HG03457 (cell line): ENCODE measurements around the gene CYRIA.

Source experiments
- ATAC-seq: cut with Tn5 transposase; IDR thresholded peaks from one replicate; pipeline ENCODE4 v1.9.1; 2021; ENCODE audit warnings: moderate number of reproducible peaks; ENCODE audit not compliant: unreplicated experiment

CYRIA gene

GRCh38 chr2:16671760-16672159 lies 6.1 kb upstream of the CYRIA start:
- no peak for ATAC-seq

GRCh38 chr2:16669388-16669787 lies 3.8 kb upstream of the CYRIA start:
- ATAC-seq, result no peak

DNA sequence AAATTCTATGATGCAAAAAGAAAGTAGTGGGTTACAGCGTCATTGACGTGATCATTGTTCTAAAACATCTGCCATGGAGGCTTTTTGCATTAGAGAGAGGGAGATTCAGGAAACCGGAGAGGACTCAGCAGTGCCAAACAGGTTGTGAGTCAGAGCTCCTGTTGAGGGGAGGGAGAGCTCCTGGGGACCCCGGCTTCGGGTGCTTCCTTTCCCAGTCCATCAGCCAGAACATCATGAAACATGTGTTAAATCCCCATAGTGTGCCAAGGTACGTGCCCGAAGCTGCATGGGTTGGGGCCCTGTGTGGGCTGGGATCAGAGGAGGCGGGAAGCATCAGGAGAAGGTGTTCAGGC lies 791 bp upstream of the CYRIA start:
- no peak for ATAC-seq

DNA sequence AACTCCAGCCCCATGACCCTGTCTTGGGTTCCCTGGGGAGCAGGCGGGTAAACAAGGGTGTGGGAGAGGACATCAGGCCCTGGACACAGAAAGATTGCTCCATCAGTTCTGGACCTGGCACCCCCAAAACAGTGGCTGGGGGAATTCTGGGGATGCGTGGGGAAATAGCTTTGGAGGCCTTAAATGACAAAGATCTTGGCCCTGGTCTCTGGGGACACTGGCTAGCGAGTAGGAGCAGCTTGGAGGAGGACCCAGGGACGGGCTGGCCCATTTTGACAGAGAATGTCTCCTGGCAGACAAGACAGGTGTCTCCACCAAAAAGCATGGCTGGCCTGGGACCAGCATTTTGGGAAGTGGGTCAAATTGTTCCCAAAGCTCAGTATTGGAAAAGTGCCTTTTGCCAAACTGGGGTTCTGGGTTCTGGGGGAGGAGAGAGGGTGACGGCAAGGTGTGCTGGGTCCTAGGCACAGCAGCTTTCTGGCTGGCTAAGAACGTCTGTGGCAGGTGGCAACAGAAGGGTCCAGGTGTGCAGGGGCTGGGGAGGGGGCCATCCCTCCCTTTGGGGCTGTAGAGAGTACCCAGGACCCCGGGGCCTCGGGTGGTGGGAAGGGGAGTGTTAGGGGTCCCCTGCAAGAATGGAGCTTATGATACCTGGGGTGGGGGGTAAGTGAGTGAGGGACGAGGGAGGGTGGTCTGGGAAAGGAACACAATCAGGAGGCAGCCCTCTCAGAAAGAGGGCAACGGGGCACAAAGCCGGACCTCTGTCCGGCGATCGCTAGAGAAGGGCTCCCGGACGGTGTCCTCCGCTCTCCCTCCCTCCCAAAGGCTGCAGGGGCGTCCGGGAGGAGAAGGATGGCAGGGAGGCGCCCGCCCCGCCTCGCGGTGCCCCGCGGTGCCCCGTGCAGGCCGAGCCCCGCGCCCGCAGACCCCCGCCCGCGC lies 556 bp downstream of the CYRIA start:
- no peak for ATAC-seq

GRCh38 chr2:16664052-16664731 lies 1.4 kb downstream of the CYRIA start:
- no peak for ATAC-seq

DNA sequence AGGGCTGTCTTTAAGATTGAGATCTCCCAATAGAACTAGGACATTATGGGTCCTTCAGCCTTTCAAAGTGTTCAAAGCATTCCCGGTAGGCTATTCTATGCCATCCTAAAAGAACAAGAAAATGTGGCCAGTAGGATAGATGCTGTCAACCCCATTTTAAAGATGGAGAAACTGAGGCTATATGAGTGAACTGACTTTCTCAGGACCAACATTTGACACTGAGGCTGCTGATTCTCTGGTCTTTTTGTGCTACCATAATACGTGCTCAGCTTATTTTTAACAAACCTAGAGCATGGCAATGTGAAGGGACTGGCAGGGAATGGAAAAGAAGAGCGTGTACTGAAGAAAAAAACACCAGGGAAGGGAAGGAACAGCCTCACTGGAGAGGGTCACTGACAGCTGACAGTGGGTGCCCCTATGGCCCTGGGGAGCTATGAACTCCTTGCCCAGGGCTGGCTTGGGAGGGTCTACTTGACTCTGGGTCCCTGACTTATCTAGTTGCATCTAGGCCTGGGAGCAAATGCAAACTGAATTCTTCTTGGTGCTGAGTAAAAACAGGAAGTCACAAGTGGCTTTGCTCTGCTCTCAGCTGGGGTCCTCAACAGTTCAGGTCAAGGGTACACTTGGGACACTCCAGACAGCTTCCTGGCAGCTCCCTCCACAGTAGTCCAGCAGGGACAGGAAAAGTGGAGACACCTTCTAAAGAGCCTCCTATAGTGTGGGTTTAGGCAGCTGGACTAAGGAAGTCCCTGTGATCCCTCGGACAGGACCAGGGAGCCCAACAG lies 2.3 kb downstream of the CYRIA start:
- ATAC-seq, result no peak

DNA sequence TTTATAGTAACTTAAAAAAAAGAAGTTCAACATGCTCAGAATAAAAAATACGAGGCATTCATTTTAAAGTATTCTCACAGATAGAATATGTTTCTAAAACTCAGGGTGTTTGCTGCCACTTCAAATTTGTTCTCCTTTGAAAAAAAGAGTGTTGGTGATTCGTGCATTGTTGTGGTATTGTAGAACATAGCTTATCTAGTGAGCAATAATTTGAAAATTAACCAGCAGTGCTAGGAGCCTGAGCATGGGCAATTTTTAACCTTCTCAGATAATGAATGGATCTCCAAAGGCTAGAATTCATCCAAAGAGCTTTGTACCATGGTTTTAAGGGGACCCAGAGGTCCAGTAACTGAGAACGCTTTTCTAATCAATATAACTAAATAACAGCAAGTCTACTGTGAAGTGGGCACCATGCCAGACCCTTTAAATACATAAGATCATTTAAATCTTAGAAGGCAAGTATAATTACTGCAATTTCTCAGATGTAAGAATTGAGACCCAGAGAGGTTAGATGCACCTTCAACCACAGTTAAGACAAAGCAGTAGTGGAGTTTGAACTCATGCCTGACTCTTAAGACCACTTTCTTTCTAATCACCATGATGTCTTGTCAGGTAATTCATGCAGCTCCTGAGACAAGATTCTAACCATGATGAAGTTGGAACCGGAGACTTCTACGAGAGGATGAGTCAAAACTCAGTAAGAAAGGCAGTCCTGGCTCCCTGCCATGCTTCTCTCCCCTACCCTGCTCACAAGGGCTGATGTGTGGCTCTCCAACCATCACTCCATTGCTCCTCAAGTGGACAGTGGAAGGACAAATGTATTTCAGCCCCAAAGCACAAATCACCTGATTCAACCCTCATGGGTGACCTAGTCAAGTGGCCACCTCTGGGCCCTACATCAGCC lies 3.4 kb downstream of the CYRIA start:
- no peak for ATAC-seq

DNA sequence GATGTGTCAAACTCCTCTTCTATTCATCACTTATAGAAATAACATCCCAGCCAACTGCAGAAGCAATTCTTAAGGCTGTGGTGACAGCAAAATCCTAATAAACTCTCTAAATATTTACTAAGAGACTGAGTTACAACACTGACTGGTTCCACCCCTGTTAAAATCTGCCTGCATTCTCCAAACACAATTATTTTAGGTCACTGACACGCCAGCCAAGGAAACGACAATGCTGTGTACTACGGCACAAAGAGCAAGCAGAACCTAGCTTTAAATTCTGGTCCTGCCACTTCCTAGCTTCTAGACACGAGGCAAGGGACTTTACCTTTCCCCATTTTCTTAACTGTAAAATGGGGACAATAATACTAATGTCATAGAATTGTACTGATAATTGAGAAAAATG lies 4.1 kb downstream of the CYRIA start:
- no peak for ATAC-seq

GRCh38 chr2:16660556-16660955 lies 5.1 kb downstream of the CYRIA start:
- ATAC-seq, result no peak

DNA sequence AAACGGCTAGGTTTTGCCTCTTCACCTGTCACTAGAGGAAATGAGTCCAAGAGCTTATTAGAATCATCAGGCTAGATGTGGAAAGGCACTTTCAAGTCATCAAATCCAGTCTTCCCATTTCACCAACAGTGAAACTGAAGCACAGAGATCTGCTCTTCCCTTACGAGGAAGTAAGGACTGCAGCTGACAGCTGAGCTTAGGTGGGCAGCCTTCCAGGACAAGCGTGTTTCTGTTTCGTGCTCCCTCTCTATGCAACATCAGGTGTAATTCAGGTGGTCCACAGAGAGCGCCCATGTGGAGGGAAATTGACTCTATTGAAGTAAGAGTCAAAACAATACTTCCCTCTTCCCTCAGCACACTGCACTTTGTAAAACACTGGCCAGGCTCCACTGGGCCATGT lies 5.5 kb downstream of the CYRIA start:
- ATAC-seq, result no peak

GRCh38 chr2:16658076-16658739 lies 7.4 kb downstream of the CYRIA start:
- ATAC-seq, result no peak

DNA sequence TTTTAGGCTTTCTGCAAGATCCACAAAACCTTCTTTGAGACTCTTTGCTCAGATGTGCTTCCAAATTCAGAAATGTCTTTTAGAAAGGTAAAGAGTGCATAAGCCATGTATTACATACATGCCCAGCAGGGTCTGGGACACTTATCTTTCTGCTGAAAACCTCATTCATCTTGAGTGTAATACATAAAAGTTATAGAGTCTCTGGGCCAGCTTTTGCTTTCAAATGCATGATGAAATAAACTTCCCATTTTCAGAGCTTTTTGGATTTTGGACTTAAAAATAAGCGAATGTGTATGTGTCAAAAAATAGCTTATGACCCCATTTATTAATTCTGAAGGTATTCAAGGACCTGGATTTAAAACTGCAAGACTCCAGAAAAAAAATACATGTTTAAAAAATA lies 8.0 kb downstream of the CYRIA start:
- ATAC-seq, result no peak

DNA sequence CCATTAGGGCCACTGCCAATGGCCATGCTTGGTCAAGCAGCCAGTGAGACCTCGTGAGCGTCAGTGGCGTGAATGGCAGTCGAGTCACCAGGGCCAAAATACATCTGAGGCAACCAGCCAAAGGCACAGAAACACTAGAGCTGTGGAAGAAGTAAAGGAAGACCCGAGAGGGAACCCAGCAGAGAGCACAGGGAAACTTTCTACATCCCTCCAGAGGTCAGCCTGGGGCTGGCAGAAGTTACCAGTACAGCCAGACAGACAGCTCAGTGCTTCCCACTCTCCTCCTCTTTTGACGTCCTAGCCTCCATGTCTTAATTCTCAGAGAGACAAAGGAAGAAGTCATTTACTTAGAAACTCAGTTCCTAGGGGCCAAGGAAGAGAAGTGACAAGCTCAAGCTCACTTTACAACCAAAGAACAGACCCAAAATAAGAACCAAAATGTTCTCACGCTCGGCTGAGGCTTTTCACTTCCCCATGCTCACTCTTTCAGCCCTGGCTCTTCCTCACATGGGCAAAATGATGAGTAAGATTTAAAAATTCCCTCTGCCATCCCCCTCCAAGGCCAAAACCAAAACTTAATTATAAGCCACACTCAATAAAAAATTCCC lies 8.7 kb downstream of the CYRIA start:
- peak; percentile 79 for ATAC-seq

DNA sequence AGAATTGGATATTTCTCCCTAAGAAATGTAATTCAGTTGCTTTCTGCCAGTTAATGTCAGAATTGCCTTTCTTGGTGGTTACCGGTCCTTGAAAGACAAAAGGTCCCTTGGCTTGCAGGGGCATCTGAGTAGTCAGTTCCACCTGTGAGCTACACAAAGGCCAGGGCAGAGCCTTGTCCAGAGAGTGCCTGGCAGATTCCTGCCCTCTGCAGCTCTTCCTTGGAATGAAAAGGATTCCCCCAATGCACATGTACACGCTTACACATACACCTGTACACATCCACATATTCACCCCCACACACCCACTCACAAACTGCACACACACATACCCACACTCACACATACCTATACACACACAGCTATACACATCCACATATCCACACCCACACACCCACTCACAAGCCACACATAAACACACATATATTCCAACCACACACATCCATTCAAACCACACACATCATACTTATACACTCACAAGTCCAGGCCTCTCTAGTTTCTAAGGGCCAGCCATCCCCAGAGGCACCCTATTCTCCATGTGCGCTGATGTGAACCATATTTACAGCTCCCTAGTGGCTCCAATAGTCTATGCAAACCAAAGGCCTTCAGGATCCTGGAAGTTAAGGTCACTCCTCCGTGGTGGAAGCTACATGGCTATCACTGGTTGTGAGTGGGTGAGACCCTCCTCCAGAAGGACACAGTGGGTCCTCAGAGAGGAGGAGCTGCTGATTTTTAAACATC lies 9.6 kb downstream of the CYRIA start:
- no peak for ATAC-seq

DNA sequence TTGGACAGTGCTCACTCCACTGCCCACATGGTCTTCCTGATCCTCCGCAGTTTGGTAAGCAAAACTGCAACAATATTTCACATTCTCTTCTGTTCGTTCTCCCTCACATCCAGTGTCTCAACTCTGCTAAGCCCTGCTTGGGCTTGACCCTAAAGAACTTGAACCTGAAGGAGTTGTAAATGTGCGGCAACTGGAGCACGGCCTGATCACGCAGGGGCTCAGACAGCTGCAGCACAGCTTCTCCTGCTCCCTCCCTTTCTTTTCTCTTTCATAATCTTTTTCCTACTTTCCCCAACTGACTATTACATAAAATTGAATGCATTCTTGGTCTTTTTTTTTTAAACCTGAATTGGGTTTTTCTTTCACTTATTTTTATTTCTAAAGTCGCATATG lies 10.2 kb downstream of the CYRIA start:
- no peak for ATAC-seq

GRCh38 chr2:16654833-16655444 lies 10.7 kb downstream of the CYRIA start:
- ATAC-seq, result no peak

- ATAC-seq, result no peak
Measured at GRCh38 chr2:16653799-16654198, 11.8 kb downstream of the CYRIA start.

GRCh38 chr2:16653083-16653375 lies 12.6 kb downstream of the CYRIA start:
- ATAC-seq, result no peak
